Endothelial cell (in vitro differentiated cells): ENCODE measurements around the gene CLPX. TPM values are rescaled to one million over a fixed set of nuclear protein-coding genes. Genes with fewer than 3 reads are reported as not detected.
A peak's percentile ranks its signal among the peaks of the same experiment; 100 is the strongest.

Experiments
- DNase-seq: peaks from one replicate; pipeline ENCODE4 v3.0.0; 2021; ENCODE audit warnings: low spot score
- H3K27ac Mint-ChIP-seq: one replicate; pipeline ENCODE4 v1.8.0; 2021; ENCODE audit warnings: mixed read lengths, inconsistent platforms; ENCODE audit not compliant: unreplicated experiment
- H3K27me3 Mint-ChIP-seq: one replicate; pipeline ENCODE4 v1.8.0; 2021; ENCODE audit warnings: mild to moderate bottlenecking, moderate library complexity, mixed read lengths, inconsistent platforms; ENCODE audit not compliant: unreplicated experiment
- H3K36me3 Mint-ChIP-seq: one replicate; pipeline ENCODE4 v1.8.0; 2021; ENCODE audit warnings: mild to moderate bottlenecking, low read depth, mixed read lengths, inconsistent platforms; ENCODE audit not compliant: unreplicated experiment
- H3K4me1 Mint-ChIP-seq: one replicate; pipeline ENCODE4 v1.8.0; 2021; ENCODE audit warnings: mild to moderate bottlenecking, mixed read lengths, inconsistent platforms; ENCODE audit not compliant: unreplicated experiment
- H3K4me3 Mint-ChIP-seq: one replicate; pipeline ENCODE4 v1.8.0; 2021; ENCODE audit warnings: mild to moderate bottlenecking, mixed read lengths, inconsistent platforms; ENCODE audit not compliant: unreplicated experiment
- H3K9me3 Mint-ChIP-seq: one replicate; pipeline ENCODE4 v1.8.0; 2021; ENCODE audit warnings: mixed read lengths, inconsistent platforms; ENCODE audit not compliant: unreplicated experiment
- CTCF ChIP-seq: fragments of 200-600 bp; sonication (generic); IDR thresholded peaks from one replicate; pipeline ENCODE4 v1.5.0; 2021; ENCODE audit warnings: antibody characterized with exemption; ENCODE audit not compliant: unreplicated experiment
- total RNA-seq: library from RNA; stranded (reverse); fragmentation: NEBNext Ultra II Directional; extraction: Animal tissue kit (Norgen Biotek cat#: 25700); gene quantifications from one replicate; pipeline ENCODE4 v1.2.1, GENCODE V29; 2021; ENCODE audit not compliant: unreplicated experiment

CLPX gene
- total RNA-seq, 1 donor from 2014 or later, result 52.1 TPM

- H3K9me3 Mint-ChIP-seq, result peaks cover 6% of the 10 kb centered on the region
- peak within 1 kb of the TSS; percentile 97 for H3K4me3 Mint-ChIP-seq
- H3K27ac Mint-ChIP-seq, result peak within 1 kb of the TSS; percentile 90
- H3K27me3 Mint-ChIP-seq, result peaks cover 12% of the 10 kb centered on the region
- peaks cover 13% of the 10 kb centered on the region for H3K36me3 Mint-ChIP-seq
- DNase-seq, result peak; percentile 60
- H3K4me1 Mint-ChIP-seq, result peaks cover 15% of the 10 kb centered on the region
- TF ChIP-seq CTCF, result no peak
Observed at GRCh38 chr15:65133548-65134200, 51.5 kb downstream of the CLPX start, which contains the start of gene PDCD7. Gene PDCD7 (minus strand): TSS chr15:65133808. CDS start chr15:65133781, 27 bp downstream.

GRCh38 chr15:65132878-65133547, 52.1 kb downstream of the CLPX start:
- peaks cover 12% of the 10 kb centered on the region for H3K27me3 Mint-ChIP-seq
- H3K36me3 Mint-ChIP-seq, result peaks cover 16% of the 10 kb centered on the region
- H3K4me3 Mint-ChIP-seq, result peak overlapping the region; percentile 91
- peaks cover 6% of the 10 kb centered on the region for H3K9me3 Mint-ChIP-seq
- peaks cover 15% of the 10 kb centered on the region for H3K4me1 Mint-ChIP-seq
- no peak for TF ChIP-seq CTCF
- DNase-seq, result peak; percentile 74
- peak overlapping the region; percentile 52 for H3K27ac Mint-ChIP-seq

GRCh38 chr15:65130941-65131340, 54.2 kb downstream of the CLPX start:
- no peaks in the 10 kb centered on the region for H3K9me3 Mint-ChIP-seq
- H3K27me3 Mint-ChIP-seq, result peaks cover 12% of the 10 kb centered on the region
- peaks cover 18% of the 10 kb centered on the region for H3K36me3 Mint-ChIP-seq
- H3K4me3 Mint-ChIP-seq, result no peak overlapping the region
- no peak overlapping the region for H3K27ac Mint-ChIP-seq
- TF ChIP-seq CTCF, result no peak
- peaks cover 15% of the 10 kb centered on the region for H3K4me1 Mint-ChIP-seq
- no peak for DNase-seq

GRCh38 chr15:65115542-65115941, 69.6 kb downstream of the CLPX start:
- Mint-ChIP-seq H3K27me3 (no peaks in the 10 kb centered on the region), H3K9me3 (no peaks in the 10 kb centered on the region), H3K36me3 (peaks cover 15% of the 10 kb centered on the region), H3K4me3 (no peak overlapping the region), H3K27ac (no peak overlapping the region), H3K4me1 (peaks cover 6% of the 10 kb centered on the region)
- TF ChIP-seq CTCF, result no peak
- no peak for DNase-seq

GRCh38 chr15:65115086-65115485, 70.1 kb downstream of the CLPX start, which contains the start of gene UBAP1L:
Gene UBAP1L (minus strand): TSS chr15:65115200. CDS start chr15:65106215, 8,985 bp downstream.
- no peaks in the 10 kb centered on the region for H3K9me3 Mint-ChIP-seq
- H3K36me3 Mint-ChIP-seq, result peaks cover 15% of the 10 kb centered on the region
- H3K4me3 Mint-ChIP-seq, result no peak within 1 kb of the TSS
- H3K27ac Mint-ChIP-seq, result no peak within 1 kb of the TSS
- no peaks in the 10 kb centered on the region for H3K27me3 Mint-ChIP-seq
- no peak for DNase-seq
- H3K4me1 Mint-ChIP-seq, result peaks cover 6% of the 10 kb centered on the region
- no peak for TF ChIP-seq CTCF
